HG03108 (cell line): ENCODE measurements around the gene AHDC1.
"Not testable (repeated sequence)": the region's sequence is repeated elsewhere in the genome, so short reads cannot be mapped to it uniquely, and the experiment has no call there.

Experiments
- ATAC-seq: cut with Tn5 transposase; IDR thresholded peaks from one replicate; pipeline ENCODE4 v1.9.1; 2021; ENCODE audit warnings: moderate library complexity; ENCODE audit not compliant: unreplicated experiment

Gene AHDC1

GRCh38 chr1:27554293-27554692, 49.7 kb downstream of the AHDC1 start:
- ATAC-seq: no peak

GRCh38 chr1:27553823-27554222, 50.1 kb downstream of the AHDC1 start:
- ATAC-seq: not testable (repeated sequence)

- ATAC-seq: no peak
These were observed 51.0 kb downstream of the AHDC1 start for GRCh38 chr1:27552911-27553420.

- ATAC-seq: no peak
These were observed 52.0 kb downstream of the AHDC1 start for GRCh38 chr1:27551953-27552312.

GRCh38 chr1:27551170-27551952, 52.6 kb downstream of the AHDC1 start:
- ATAC-seq: no peak

GRCh38 chr1:27550510-27551169, 53.3 kb downstream of the AHDC1 start:
- no peak for ATAC-seq

- no peak for ATAC-seq
These were observed 54.0 kb downstream of the AHDC1 start for GRCh38 chr1:27549807-27550408.

- ATAC-seq: no peak
These were observed 54.9 kb downstream of the AHDC1 start for GRCh38 chr1:27548858-27549719.

GRCh38 chr1:27548136-27548853, 55.6 kb downstream of the AHDC1 start:
- ATAC-seq: no peak

- no peak for ATAC-seq
These were observed 56.5 kb downstream of the AHDC1 start for GRCh38 chr1:27547220-27548116.

- no peak for ATAC-seq
These were observed 58.1 kb downstream of the AHDC1 start for GRCh38 chr1:27545876-27546275.

- no peak for ATAC-seq
These were observed 58.7 kb downstream of the AHDC1 start for GRCh38 chr1:27545271-27545670.

GRCh38 chr1:27544834-27545233, 59.1 kb downstream of the AHDC1 start:
- no peak for ATAC-seq

GRCh38 chr1:27543284-27543683, 60.7 kb downstream of the AHDC1 start:
- no peak for ATAC-seq

GRCh38 chr1:27542463-27543273, 61.3 kb downstream of the AHDC1 start:
- ATAC-seq: no peak

GRCh38 chr1:27539901-27540861, 63.8 kb downstream of the AHDC1 start:
- no peak for ATAC-seq

- no peak for ATAC-seq
These were observed 65.2 kb downstream of the AHDC1 start for GRCh38 chr1:27538793-27539192.
